Stomach (tissue), 4 donors: ENCODE measurements around the gene HEATR3.

ENCODE experiments used
- POLR2AphosphoS5 ChIP-seq, 3 donors: sonication (generic); formaldehyde crosslinking; IDR thresholded peaks; one replicate each; pipeline ENCODE4 v1.6.1; 2016; ENCODE audit warnings: antibody characterized with exemption in 3 of 3
- TF ChIP-seq, protein P1 (sequence below), 7 experiments: fragments of 450-650 bp in 4 of 7; fragments of 200-600 bp in 3 of 7; sonication (generic) in 3 of 7; IDR thresholded peaks; one replicate each; pipeline ENCODE4 v1.5.1; 2016 to 2019; ENCODE audit warnings: antibody characterized with exemption in 7 of 7, control low read depth in 2 of 7, mild to moderate bottlenecking in 1 of 7

DNA sequence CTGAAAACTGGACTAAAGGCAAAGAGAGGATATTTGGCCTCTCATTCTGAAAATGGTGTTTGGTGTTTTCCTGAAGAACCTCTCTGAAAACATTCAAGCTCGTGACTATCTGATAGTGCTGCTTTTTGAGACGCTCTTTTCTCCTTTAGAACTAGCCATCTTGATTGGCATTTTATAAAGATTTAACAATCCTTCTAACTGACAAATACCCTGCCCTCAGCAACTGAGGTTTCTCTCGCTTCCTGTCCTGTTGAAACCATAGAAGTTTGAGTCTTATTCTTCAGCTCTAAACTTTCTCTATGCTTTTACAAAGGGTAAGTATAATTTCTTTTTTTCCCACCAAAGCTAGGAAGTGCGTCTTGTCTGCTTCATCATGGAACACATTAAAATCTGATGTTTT lies 27.5 kb upstream of the HEATR3 start:
- no peak for TF ChIP-seq POLR2AphosphoS5 (IDR thresholded peaks at IDR 0.05)
- TF ChIP-seq, protein P1, sequence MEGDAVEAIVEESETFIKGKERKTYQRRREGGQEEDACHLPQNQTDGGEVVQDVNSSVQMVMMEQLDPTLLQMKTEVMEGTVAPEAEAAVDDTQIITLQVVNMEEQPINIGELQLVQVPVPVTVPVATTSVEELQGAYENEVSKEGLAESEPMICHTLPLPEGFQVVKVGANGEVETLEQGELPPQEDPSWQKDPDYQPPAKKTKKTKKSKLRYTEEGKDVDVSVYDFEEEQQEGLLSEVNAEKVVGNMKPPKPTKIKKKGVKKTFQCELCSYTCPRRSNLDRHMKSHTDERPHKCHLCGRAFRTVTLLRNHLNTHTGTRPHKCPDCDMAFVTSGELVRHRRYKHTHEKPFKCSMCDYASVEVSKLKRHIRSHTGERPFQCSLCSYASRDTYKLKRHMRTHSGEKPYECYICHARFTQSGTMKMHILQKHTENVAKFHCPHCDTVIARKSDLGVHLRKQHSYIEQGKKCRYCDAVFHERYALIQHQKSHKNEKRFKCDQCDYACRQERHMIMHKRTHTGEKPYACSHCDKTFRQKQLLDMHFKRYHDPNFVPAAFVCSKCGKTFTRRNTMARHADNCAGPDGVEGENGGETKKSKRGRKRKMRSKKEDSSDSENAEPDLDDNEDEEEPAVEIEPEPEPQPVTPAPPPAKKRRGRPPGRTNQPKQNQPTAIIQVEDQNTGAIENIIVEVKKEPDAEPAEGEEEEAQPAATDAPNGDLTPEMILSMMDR (IDR thresholded peaks at IDR 0.05): no peak
